ENCODE measurements around the gene EPS8L2. TPM values are rescaled to one million over a fixed set of nuclear protein-coding genes. Genes with fewer than 3 reads are reported as not detected.

Gene EPS8L2
- total RNA-seq, 1 experiment from 2014 or later = 92.8 TPM

DNA sequence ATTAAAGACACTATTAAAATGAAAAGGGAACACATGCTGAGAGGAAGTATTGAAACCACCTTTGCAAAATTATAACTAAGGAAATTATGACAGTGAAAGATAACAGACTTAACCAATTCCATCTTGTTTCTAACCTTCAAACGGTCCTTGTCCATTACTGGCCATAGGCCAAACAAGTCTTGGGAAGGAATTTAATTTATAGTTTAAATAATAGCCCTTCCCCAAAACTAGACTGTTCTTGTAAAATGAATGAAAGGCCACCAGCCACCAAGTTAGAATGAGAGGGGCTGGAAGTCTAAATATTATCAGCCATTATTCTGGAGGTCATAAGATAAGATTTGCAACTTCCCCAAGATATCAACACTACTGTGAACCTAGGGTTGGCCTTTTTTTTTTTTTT, 39.4 kb downstream of the EPS8L2 start:
- H3K27ac ChIP-seq (ENCODE audit: insufficient read length, low read depth, low read length) = no peak overlapping the region
- WGBS (ENCODE audit: extremely low coverage, insufficient read length, low lambda C conversion rate) = no CpG with 5 or more reads among the region's 1 CpG
- peak overlapping the region; percentile 14 for H2BK120ac ChIP-seq (ENCODE audit: low read depth, low read length, poor library complexity, severe bottlenecking)
- no peak overlapping the region for H3K23ac ChIP-seq (ENCODE audit: insufficient read length, low read depth, low read length)
- no peak overlapping the region for H2BK12ac ChIP-seq (ENCODE audit: insufficient read length, low read depth, low read length)
- peak overlapping the region in 2 of 3 experiments; percentile 69 to 85; a peak in 2 of 7 replicates for H3K27ac Mint-ChIP-seq
- no peak overlapping the region for H3K9ac ChIP-seq (ENCODE audit: extremely low read depth, insufficient read length, low read length)
- no peaks in the 10 kb centered on the region for H3K27me3 ChIP-seq (ENCODE audit: insufficient read depth, low read length)
- H3K14ac ChIP-seq (ENCODE audit: insufficient read depth, low read length) = no peak overlapping the region
- H3K4me2 ChIP-seq (ENCODE audit: insufficient read depth, insufficient read length, low read length) = no peak overlapping the region
- no peak overlapping the region for H4K5ac ChIP-seq (ENCODE audit: insufficient read length, low read depth, low read length)
- H2AFZ ChIP-seq (ENCODE audit: low read length) = no peak overlapping the region
- no peak overlapping the region for H3K18ac ChIP-seq (ENCODE audit: insufficient read length, low read depth, low read length)
- H2BK15ac ChIP-seq (ENCODE audit: low read depth, low read length) = no peak overlapping the region
- H3K4me3 Mint-ChIP-seq = peak overlapping the region in 1 of 2 experiments; percentile 92; a peak in 3 of 5 replicates
- no peak overlapping the region for H4K91ac ChIP-seq (ENCODE audit: insufficient read length, low read depth, low read length)
- H3K4ac ChIP-seq (ENCODE audit: low read depth, low read length) = no peak overlapping the region
- no peak overlapping the region for H3K56ac ChIP-seq (ENCODE audit: insufficient read length, low read depth, low read length)
- H3K79me2 ChIP-seq (ENCODE audit: insufficient read depth, low read length) = peaks cover 27% of the 10 kb centered on the region
- H3K79me1 ChIP-seq (ENCODE audit: insufficient read depth, low read depth, low read length, poor library complexity, severe bottlenecking) = peaks cover 8% of the 10 kb centered on the region
- H4K8ac ChIP-seq (replicated peaks; ENCODE audit: insufficient read length, low read depth, low read length) = no peak overlapping the region
- H3K9me3 Mint-ChIP-seq = no peaks in the 10 kb centered on the region
- no peak for DNase-seq
- no peak overlapping the region for H2BK20ac ChIP-seq (ENCODE audit: low read depth, low read length, poor library complexity, severe bottlenecking)
- no peaks in the 10 kb centered on the region; the same call in 1 of the 2 replicates for H3K4me1 ChIP-seq (ENCODE audit: insufficient read depth, low read length)
- H4K20me1 ChIP-seq (ENCODE audit: control insufficient read depth, insufficient read depth, insufficient read length) = no peaks in the 10 kb centered on the region
- TF ChIP-seq, protein P1, sequence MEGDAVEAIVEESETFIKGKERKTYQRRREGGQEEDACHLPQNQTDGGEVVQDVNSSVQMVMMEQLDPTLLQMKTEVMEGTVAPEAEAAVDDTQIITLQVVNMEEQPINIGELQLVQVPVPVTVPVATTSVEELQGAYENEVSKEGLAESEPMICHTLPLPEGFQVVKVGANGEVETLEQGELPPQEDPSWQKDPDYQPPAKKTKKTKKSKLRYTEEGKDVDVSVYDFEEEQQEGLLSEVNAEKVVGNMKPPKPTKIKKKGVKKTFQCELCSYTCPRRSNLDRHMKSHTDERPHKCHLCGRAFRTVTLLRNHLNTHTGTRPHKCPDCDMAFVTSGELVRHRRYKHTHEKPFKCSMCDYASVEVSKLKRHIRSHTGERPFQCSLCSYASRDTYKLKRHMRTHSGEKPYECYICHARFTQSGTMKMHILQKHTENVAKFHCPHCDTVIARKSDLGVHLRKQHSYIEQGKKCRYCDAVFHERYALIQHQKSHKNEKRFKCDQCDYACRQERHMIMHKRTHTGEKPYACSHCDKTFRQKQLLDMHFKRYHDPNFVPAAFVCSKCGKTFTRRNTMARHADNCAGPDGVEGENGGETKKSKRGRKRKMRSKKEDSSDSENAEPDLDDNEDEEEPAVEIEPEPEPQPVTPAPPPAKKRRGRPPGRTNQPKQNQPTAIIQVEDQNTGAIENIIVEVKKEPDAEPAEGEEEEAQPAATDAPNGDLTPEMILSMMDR (conservative IDR thresholded peaks at IDR 0.05) = no peak
- H3K23me2 ChIP-seq (ENCODE audit: insufficient read length, low read depth, low read length, poor library complexity, severe bottlenecking) = peaks cover 10% of the 10 kb centered on the region
- H3T11ph ChIP-seq (ENCODE audit: low read length) = no peak overlapping the region
- H3K27me3 Mint-ChIP-seq (ENCODE audit: low read depth) = no peaks in the 10 kb centered on the region
- H2BK5ac ChIP-seq (ENCODE audit: insufficient read length, low read length) = no peak overlapping the region
- H3K36me3 Mint-ChIP-seq (ENCODE audit: insufficient read depth in 1 of 3, low read depth in 3 of 3) = peaks cover 4 to 6% (median 5%) of the 10 kb centered on the region in 3 experiments; a peak in 6 of 7 replicates
- H3K9me3 ChIP-seq (ENCODE audit: control insufficient read depth, low read depth, low read length) = no peaks in the 10 kb centered on the region
- H3K4me1 Mint-ChIP-seq = peaks cover 24 to 40% of the 10 kb centered on the region in 2 experiments
- no peak overlapping the region for H2AK5ac ChIP-seq (ENCODE audit: insufficient read length, low read length)
